K562 (cell line): ENCODE data around the gene TXNDC8.

ENCODE experiments used
- MTA1 ChIP-seq: fragments of 450-650 bp; IDR thresholded peaks from 2 replicates; pipeline ENCODE4 v1.6.1; 2017; ENCODE audit warnings: borderline replicate concordance
- NR2F6 ChIP-seq: fragments of 450-650 bp; formaldehyde crosslinking; IDR thresholded peaks from 2 replicates; pipeline ENCODE4 v1.4.0; 2020; ENCODE audit warnings: mild to moderate bottlenecking
- PHB2 ChIP-seq: fragments of 450-650 bp; IDR thresholded peaks from 2 replicates; pipeline ENCODE4 v1.6.1; 2017; ENCODE audit warnings: low read depth
- RAD21 ChIP-seq, 2 experiments: fragments of 250-450 bp in 1 of 2; fragments of 450-650 bp in 1 of 2; sonication (Bioruptor Pico) in 1 of 2; formaldehyde crosslinking in 1 of 2; IDR thresholded peaks in 1 of 2; conservative IDR thresholded peaks in 1 of 2; 2 replicates each; pipeline versions ENCODE4 v1.4.0 to v1.8.0; 2020 to 2022; ENCODE audit warnings: mild to moderate bottlenecking in 2 of 2, moderate library complexity in 1 of 2
- RAD51 ChIP-seq: fragments of 450-650 bp; IDR thresholded peaks from 2 replicates; pipeline ENCODE4 v1.7.1; 2016; ENCODE audit warnings: low read depth, mild to moderate bottlenecking, borderline replicate concordance
- TCF7L2 ChIP-seq: fragments of 150-350 bp; IDR thresholded peaks from 2 replicates; pipeline ENCODE4 v1.6.1; 2016; ENCODE audit warnings: low read depth, mild to moderate bottlenecking, low read length, moderate library complexity
- ZBTB17 ChIP-seq: fragments of 450-650 bp; formaldehyde crosslinking; IDR thresholded peaks from 2 replicates; pipeline ENCODE4 v1.4.0; 2020; ENCODE audit warnings: mild to moderate bottlenecking
- ZNF3 ChIP-seq: fragments of 250-450 bp; sonication (Bioruptor Pico); IDR thresholded peaks from 2 replicates; pipeline ENCODE4 v1.5.0; 2021; ENCODE audit warnings: mild to moderate bottlenecking, moderate library complexity
- TF ChIP-seq, protein P1 (sequence below): fragments of 150-350 bp; conservative IDR thresholded peaks from 2 replicates; pipeline ENCODE4 v1.6.1; 2014; ENCODE audit warnings: low read length
- TF ChIP-seq, protein P2 (sequence below): fragments of 450-650 bp; conservative IDR thresholded peaks from 2 replicates; pipeline ENCODE4 v1.6.1; 2016; ENCODE audit warnings: missing genetic modification characterization, low read depth, mild to moderate bottlenecking, missing compliant biosample characterization, moderate library complexity
- TF ChIP-seq, protein P3 (sequence below): fragments of 450-650 bp; IDR thresholded peaks from 2 replicates; pipeline ENCODE4 v1.6.1; 2018; ENCODE audit not compliant: partially characterized antibody
- TF ChIP-seq, protein P4 (sequence below), 2 experiments: fragments of 450-650 bp; IDR thresholded peaks; 2 replicates each; pipeline ENCODE4 v1.6.1; 2016

DNA sequence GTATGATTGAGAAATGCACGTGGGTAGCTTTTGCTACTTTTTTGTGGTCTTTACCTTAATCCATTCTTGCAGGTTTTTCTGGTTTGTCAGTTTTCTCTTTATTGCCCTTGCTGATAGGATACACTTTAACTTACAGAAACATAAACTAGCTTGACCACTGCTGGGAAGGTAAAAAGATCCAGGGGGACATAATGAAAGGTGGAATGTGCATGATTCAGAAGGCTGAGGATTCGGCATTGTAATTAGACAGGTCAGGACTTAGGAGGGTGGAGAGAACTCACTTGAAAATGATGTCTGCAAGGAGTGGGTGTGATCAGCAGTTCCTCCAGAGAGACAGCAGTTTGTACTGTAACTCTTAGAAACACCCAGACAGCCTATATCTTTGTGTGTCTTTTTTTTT is 19.8 kb upstream of the TXNDC8 start:
- TF ChIP-seq MTA1: no peak
- no peak for TF ChIP-seq RAD21 (CRISPR knock-in tag; conservative IDR thresholded peaks at IDR 0.05 in 1 of 2, IDR thresholded peaks at IDR 0.05 in 1 of 2)
- no peak for TF ChIP-seq ZBTB17 (CRISPR knock-in tag)
- TF ChIP-seq, protein P1, sequence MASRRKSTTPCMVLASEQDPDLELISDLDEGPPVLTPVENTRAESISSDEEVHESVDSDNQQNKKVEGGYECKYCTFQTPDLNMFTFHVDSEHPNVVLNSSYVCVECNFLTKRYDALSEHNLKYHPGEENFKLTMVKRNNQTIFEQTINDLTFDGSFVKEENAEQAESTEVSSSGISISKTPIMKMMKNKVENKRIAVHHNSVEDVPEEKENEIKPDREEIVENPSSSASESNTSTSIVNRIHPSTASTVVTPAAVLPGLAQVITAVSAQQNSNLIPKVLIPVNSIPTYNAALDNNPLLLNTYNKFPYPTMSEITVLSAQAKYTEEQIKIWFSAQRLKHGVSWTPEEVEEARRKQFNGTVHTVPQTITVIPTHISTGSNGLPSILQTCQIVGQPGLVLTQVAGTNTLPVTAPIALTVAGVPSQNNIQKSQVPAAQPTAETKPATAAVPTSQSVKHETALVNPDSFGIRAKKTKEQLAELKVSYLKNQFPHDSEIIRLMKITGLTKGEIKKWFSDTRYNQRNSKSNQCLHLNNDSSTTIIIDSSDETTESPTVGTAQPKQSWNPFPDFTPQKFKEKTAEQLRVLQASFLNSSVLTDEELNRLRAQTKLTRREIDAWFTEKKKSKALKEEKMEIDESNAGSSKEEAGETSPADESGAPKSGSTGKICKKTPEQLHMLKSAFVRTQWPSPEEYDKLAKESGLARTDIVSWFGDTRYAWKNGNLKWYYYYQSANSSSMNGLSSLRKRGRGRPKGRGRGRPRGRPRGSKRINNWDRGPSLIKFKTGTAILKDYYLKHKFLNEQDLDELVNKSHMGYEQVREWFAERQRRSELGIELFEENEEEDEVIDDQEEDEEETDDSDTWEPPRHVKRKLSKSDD: no peak
- TF ChIP-seq ZNF3 (CRISPR knock-in tag): no peak
- no peak for TF ChIP-seq RAD51
- TF ChIP-seq, protein P2, sequence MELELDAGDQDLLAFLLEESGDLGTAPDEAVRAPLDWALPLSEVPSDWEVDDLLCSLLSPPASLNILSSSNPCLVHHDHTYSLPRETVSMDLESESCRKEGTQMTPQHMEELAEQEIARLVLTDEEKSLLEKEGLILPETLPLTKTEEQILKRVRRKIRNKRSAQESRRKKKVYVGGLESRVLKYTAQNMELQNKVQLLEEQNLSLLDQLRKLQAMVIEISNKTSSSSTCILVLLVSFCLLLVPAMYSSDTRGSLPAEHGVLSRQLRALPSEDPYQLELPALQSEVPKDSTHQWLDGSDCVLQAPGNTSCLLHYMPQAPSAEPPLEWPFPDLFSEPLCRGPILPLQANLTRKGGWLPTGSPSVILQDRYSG (tag): no peak
- TF ChIP-seq, protein P3, sequence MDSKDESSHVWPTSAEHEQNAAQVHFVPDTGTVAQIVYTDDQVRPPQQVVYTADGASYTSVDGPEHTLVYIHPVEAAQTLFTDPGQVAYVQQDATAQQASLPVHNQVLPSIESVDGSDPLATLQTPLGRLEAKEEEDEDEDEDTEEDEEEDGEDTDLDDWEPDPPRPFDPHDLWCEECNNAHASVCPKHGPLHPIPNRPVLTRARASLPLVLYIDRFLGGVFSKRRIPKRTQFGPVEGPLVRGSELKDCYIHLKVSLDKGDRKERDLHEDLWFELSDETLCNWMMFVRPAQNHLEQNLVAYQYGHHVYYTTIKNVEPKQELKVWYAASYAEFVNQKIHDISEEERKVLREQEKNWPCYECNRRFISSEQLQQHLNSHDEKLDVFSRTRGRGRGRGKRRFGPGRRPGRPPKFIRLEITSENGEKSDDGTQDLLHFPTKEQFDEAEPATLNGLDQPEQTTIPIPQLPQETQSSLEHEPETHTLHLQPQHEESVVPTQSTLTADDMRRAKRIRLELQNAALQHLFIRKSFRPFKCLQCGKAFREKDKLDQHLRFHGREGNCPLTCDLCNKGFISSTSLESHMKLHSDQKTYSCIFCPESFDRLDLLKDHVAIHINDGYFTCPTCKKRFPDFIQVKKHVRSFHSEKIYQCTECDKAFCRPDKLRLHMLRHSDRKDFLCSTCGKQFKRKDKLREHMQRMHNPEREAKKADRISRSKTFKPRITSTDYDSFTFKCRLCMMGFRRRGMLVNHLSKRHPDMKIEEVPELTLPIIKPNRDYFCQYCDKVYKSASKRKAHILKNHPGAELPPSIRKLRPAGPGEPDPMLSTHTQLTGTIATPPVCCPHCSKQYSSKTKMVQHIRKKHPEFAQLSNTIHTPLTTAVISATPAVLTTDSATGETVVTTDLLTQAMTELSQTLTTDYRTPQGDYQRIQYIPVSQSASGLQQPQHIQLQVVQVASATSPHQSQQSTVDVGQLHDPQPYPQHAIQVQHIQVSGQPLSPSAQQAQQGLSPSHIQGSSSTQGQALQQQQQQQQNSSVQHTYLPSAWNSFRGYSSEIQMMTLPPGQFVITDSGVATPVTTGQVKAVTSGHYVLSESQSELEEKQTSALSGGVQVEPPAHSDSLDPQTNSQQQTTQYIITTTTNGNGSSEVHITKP: no peak
- no peak for TF ChIP-seq PHB2
- no peak for TF ChIP-seq TCF7L2
- TF ChIP-seq, protein P4, sequence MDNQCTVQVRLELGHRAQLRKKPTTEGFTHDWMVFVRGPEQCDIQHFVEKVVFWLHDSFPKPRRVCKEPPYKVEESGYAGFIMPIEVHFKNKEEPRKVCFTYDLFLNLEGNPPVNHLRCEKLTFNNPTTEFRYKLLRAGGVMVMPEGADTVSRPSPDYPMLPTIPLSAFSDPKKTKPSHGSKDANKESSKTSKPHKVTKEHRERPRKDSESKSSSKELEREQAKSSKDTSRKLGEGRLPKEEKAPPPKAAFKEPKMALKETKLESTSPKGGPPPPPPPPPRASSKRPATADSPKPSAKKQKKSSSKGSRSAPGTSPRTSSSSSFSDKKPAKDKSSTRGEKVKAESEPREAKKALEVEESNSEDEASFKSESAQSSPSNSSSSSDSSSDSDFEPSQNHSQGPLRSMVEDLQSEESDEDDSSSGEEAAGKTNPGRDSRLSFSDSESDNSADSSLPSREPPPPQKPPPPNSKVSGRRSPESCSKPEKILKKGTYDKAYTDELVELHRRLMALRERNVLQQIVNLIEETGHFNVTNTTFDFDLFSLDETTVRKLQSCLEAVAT (IDR thresholded peaks at IDR 0.05): no peak
- TF ChIP-seq NR2F6 (CRISPR knock-in tag): no peak
